GM20000 (cell line): ENCODE data around the gene PPP1R36.

Experiments
- DNase-seq: peaks from one replicate; pipeline ENCODE4 v3.0.0; 2012; ENCODE audit warnings: low spot score
- CTCF ChIP-seq: IDR thresholded peaks from 2 replicates; pipeline ENCODE4 v1.5.1; 2012; ENCODE audit warnings: mild to moderate bottlenecking, control low read depth; ENCODE audit errors: extremely low read depth, missing control alignments

Gene PPP1R36

DNA sequence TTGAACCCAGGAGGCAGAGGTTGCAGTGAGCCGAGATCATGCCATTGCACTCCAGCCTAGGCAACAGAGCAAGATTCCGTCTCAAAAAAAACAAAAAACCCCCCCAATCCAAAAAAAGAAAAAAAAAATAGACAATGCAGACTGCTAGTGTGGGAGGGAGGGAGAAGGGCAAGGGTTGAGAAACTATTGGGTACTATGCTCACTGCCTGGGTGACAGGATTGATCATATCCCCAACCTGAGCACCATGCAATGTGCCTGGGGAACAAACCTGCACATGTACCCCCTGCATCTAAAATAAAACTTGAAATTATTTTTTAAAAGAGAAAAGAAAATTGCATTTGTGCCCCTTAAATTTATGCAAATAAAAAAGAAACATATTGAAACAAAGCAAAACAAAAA is 88.9 kb downstream of the PPP1R36 start:
- TF ChIP-seq CTCF, result no peak
- no peak for DNase-seq
